MM.1S (cell line): ENCODE results near the gene AGGF1.

Experiments used
- DNase-seq: peaks from one replicate; pipeline ENCODE4 v3.0.0-alpha.2; 2015
- H2AFZ ChIP-seq: fragments of 300-600 bp; sonication (generic); 2 replicates; pipeline ENCODE4 v1.6.0; 2016; ENCODE audit warnings: antibody characterized with exemption, low read length
- H3F3A ChIP-seq: fragments of 300-600 bp; sonication (generic); 2 replicates; pipeline ENCODE4 v1.6.1; 2016; ENCODE audit warnings: mild to moderate bottlenecking, antibody characterized with exemption, low read length, moderate library complexity, mixed read lengths; ENCODE audit not compliant: insufficient read depth
- H3K27ac ChIP-seq: fragments of 300-600 bp; sonication (generic); 2 replicates; pipeline ENCODE4 v1.5.1; 2016; ENCODE audit warnings: mild to moderate bottlenecking, low read length
- H3K27me3 ChIP-seq: fragments of 300-600 bp; sonication (generic); replicated peaks from 2 replicates; pipeline ENCODE4 v1.6.0; 2016; ENCODE audit warnings: low read length; ENCODE audit not compliant: insufficient read depth
- H3K36me3 ChIP-seq: fragments of 300-600 bp; sonication (generic); replicated peaks from 2 replicates; pipeline ENCODE4 v1.6.1; 2016; ENCODE audit warnings: mild to moderate bottlenecking, low read length, mixed read lengths; ENCODE audit not compliant: insufficient read depth
- H3K4me1 ChIP-seq: fragments of 300-600 bp; sonication (generic); 2 replicates; pipeline ENCODE4 v1.6.1; 2016; ENCODE audit warnings: low read length, mixed read lengths
- H3K4me2 ChIP-seq: fragments of 300-600 bp; sonication (generic); 2 replicates; pipeline ENCODE4 v1.6.0; 2016; ENCODE audit warnings: low read depth, low read length
- H3K4me3 ChIP-seq: fragments of 300-600 bp; sonication (generic); 2 replicates; pipeline ENCODE4 v1.5.1; 2016; ENCODE audit warnings: low read length, mixed read lengths
- H3K79me2 ChIP-seq: fragments of 300-600 bp; sonication (generic); 2 replicates; pipeline ENCODE4 v1.6.1; 2016; ENCODE audit warnings: mixed run types, low read length, mixed read lengths
- H3K9ac ChIP-seq: fragments of 300-600 bp; sonication (generic); 2 replicates; pipeline ENCODE4 v1.6.1; 2016; ENCODE audit warnings: low read length, mixed read lengths
- H3K9me2 ChIP-seq: fragments of 300-600 bp; sonication (generic); replicated peaks from 2 replicates; pipeline ENCODE4 v1.6.1; 2016; ENCODE audit warnings: mild to moderate bottlenecking, low read length, mixed read lengths; ENCODE audit not compliant: insufficient read depth
- H3K9me3 ChIP-seq: fragments of 300-600 bp; sonication (generic); replicated peaks from 2 replicates; pipeline ENCODE4 v1.6.1; 2016; ENCODE audit warnings: mild to moderate bottlenecking, low read length, mixed read lengths; ENCODE audit not compliant: insufficient read depth
- H4K20me1 ChIP-seq: fragments of 300-600 bp; sonication (generic); 2 replicates; pipeline ENCODE4 v1.6.1; 2016; ENCODE audit warnings: mild to moderate bottlenecking, low read length, moderate library complexity, mixed read lengths; ENCODE audit not compliant: insufficient read depth
- CTCF ChIP-seq: fragments of 300-600 bp; sonication (generic); IDR thresholded peaks from 2 replicates; pipeline ENCODE4 v1.5.1; 2016; ENCODE audit warnings: antibody characterized with exemption, low read length, mixed read lengths
- EZH2 ChIP-seq: fragments of 300-600 bp; sonication (generic); optimal IDR thresholded peaks from 2 replicates; pipeline ENCODE3; 2017; ENCODE audit warnings: low read depth, mild to moderate bottlenecking, antibody characterized with exemption, low read length, mixed read lengths
- EZH2phosphoT487 ChIP-seq: fragments of 300-600 bp; sonication (generic); IDR thresholded peaks from 2 replicates; pipeline ENCODE4 v1.6.1; 2018; ENCODE audit warnings: antibody characterized with exemption, low read length

Gene AGGF1

GRCh38 chr5:77032635-77033034 is 2.4 kb downstream of the AGGF1 start:
- H3K4me3 ChIP-seq: no peak overlapping the region
- no peaks in the 10 kb centered on the region for H4K20me1 ChIP-seq
- H3F3A ChIP-seq: no peaks in the 10 kb centered on the region
- H3K27ac ChIP-seq: no peak overlapping the region
- H3K4me1 ChIP-seq: peaks cover 4% of the 10 kb centered on the region
- H3K9me3 ChIP-seq: no peaks in the 10 kb centered on the region
- no peaks in the 10 kb centered on the region for H3K27me3 ChIP-seq
- peaks cover 15% of the 10 kb centered on the region for H3K79me2 ChIP-seq
- TF ChIP-seq EZH2: no peak
- no peak for TF ChIP-seq CTCF
- TF ChIP-seq EZH2phosphoT487: no peak
- H3K9me2 ChIP-seq: no peaks in the 10 kb centered on the region
- no peaks in the 10 kb centered on the region; the same call in 1 of the 2 replicates for H3K36me3 ChIP-seq
- H3K9ac ChIP-seq: no peak overlapping the region
- no peak overlapping the region for H2AFZ ChIP-seq
- DNase-seq: no peak
- no peak overlapping the region for H3K4me2 ChIP-seq

- Histone ChIP-seq H3K27me3 (no peaks in the 10 kb centered on the region), H3K4me1 (peaks cover 4% of the 10 kb centered on the region), H3K4me2 (no peak overlapping the region), H3K27ac (no peak overlapping the region), H3K79me2 (peaks cover 15% of the 10 kb centered on the region), H3K4me3 (no peak overlapping the region), H3K9me2 (no peaks in the 10 kb centered on the region), H3K9ac (no peak overlapping the region), H2AFZ (no peak overlapping the region), H4K20me1 (no peaks in the 10 kb centered on the region), H3K9me3 (no peaks in the 10 kb centered on the region), H3F3A (no peaks in the 10 kb centered on the region), H3K36me3 (no peaks in the 10 kb centered on the region; the same call in 1 of the 2 replicates)
- no peak for TF ChIP-seq EZH2
- TF ChIP-seq EZH2phosphoT487: no peak
- TF ChIP-seq CTCF: no peak
- no peak for DNase-seq
Observed at GRCh38 chr5:77033338-77033737, 3.1 kb downstream of the AGGF1 start.

- peaks cover 3% of the 10 kb centered on the region; the same call in 1 of the 2 replicates for H3K36me3 ChIP-seq
- peaks cover 8% of the 10 kb centered on the region for H3K79me2 ChIP-seq
- H3K4me3 ChIP-seq: no peak overlapping the region
- H3K27ac ChIP-seq: no peak overlapping the region
- no peak overlapping the region for H2AFZ ChIP-seq
- H3K4me1 ChIP-seq: peaks cover 4% of the 10 kb centered on the region
- no peaks in the 10 kb centered on the region for H3K27me3 ChIP-seq
- no peaks in the 10 kb centered on the region for H3F3A ChIP-seq
- no peak overlapping the region for H3K4me2 ChIP-seq
- no peaks in the 10 kb centered on the region for H3K9me2 ChIP-seq
- no peaks in the 10 kb centered on the region for H3K9me3 ChIP-seq
- DNase-seq: no peak
- TF ChIP-seq EZH2phosphoT487 (no peak), CTCF (no peak), EZH2 (no peak)
- no peak overlapping the region for H3K9ac ChIP-seq
- no peaks in the 10 kb centered on the region for H4K20me1 ChIP-seq
Observed at GRCh38 chr5:77035950-77036349, 5.7 kb downstream of the AGGF1 start.
